ENCODE data around the gene ACSF2. TPM values are rescaled to one million over a fixed set of nuclear protein-coding genes. Genes with fewer than 3 reads are reported as not detected.

The ACSF2 gene
- total and polyA plus RNA-seq, 8 donors, result 16.1 to 172 (median 67.9) TPM

GRCh38 chr17:50487213-50488096 lies 61.4 kb downstream of the ACSF2 start:
- no peak overlapping the region for H3K4me3 ChIP-seq
- peak in 1 of 2 donors; percentile 45 for DNase-seq
- intact Hi-C loops (cut with DNase I; ENCODE audit: low total_unique reads), result loop anchor here (10.0 kb wide), 1 partner anchor 47 kb away; the partner anchor contains the start of gene EPN3
- no peak overlapping the region for H3K27ac ChIP-seq
- peaks cover 0 to 12% (median 9%) of the 10 kb centered on the region in 4 donors for H3K4me1 ChIP-seq
- H3K36me3 ChIP-seq, result peaks cover 25 to 56% (median 45%) of the 10 kb centered on the region in 4 donors
- WGBS, 5 donors, result 70 to 76% (median 74%) methylated on average over 17 of the region's 17 CpGs
- TF ChIP-seq EP300 (IDR thresholded peaks at IDR 0.05) (no peak), CTCF (IDR thresholded peaks at IDR 0.05) (no peak), POLR2AphosphoS5 (IDR thresholded peaks at IDR 0.05) (no peak), POLR2A (IDR thresholded peaks at IDR 0.05) (no peak)
- no peaks in the 10 kb centered on the region for H3K9me3 ChIP-seq
- no peaks in the 10 kb centered on the region for H3K27me3 ChIP-seq

- no peak for TF ChIP-seq CTCF (IDR thresholded peaks at IDR 0.05)
- TF ChIP-seq EP300 (IDR thresholded peaks at IDR 0.05), result no peak
- no peak for TF ChIP-seq POLR2AphosphoS5 (IDR thresholded peaks at IDR 0.05)
- Histone ChIP-seq H3K27me3 (no peaks in the 10 kb centered on the region), H3K27ac (no peak overlapping the region), H3K9me3 (no peaks in the 10 kb centered on the region), H3K4me1 (no peaks in the 10 kb centered on the region), H3K4me3 (no peak overlapping the region), H3K36me3 (peaks cover 17 to 48% (median 36%) of the 10 kb centered on the region in 4 donors)
- intact Hi-C loops (cut with DNase I; ENCODE audit: low total_unique reads), result loop anchor here (10.0 kb wide), 1 partner anchor 46 kb away; the partner anchor contains the start of gene EPN3
- no peak for DNase-seq
- 91 to 100% (median 93%) methylated on average over 2 of the region's 2 CpGs for WGBS, 5 donors
Observed at GRCh38 chr17:50488880-50489279, 62.9 kb downstream of the ACSF2 start.

GRCh38 chr17:50491505-50491904 lies 65.5 kb downstream of the ACSF2 start:
- WGBS, 5 donors, result 57 to 67% (median 67%) methylated on average over 1 of the region's 1 CpG
- Histone ChIP-seq H3K27ac (no peak overlapping the region), H3K36me3 (peaks cover 0 to 22% (median 11%) of the 10 kb centered on the region in 4 donors), H3K27me3 (no peaks in the 10 kb centered on the region), H3K4me1 (no peaks in the 10 kb centered on the region), H3K4me3 (no peak overlapping the region), H3K9me3 (no peaks in the 10 kb centered on the region)
- TF ChIP-seq CTCF (IDR thresholded peaks at IDR 0.05) (no peak), EP300 (IDR thresholded peaks at IDR 0.05) (no peak), POLR2AphosphoS5 (IDR thresholded peaks at IDR 0.05) (no peak), POLR2A (IDR thresholded peaks at IDR 0.05) (no peak)
- intact Hi-C loops (cut with DNase I; ENCODE audit: low total_unique reads), result no loop called here
- DNase-seq, result no peak

GRCh38 chr17:50492214-50492613 lies 66.2 kb downstream of the ACSF2 start:
- Histone ChIP-seq H3K9me3 (no peaks in the 10 kb centered on the region), H3K27me3 (no peaks in the 10 kb centered on the region), H3K4me1 (no peaks in the 10 kb centered on the region), H3K36me3 (peaks cover 0 to 16% (median 6%) of the 10 kb centered on the region in 4 donors), H3K27ac (no peak overlapping the region), H3K4me3 (no peak overlapping the region)
- TF ChIP-seq POLR2AphosphoS5 (IDR thresholded peaks at IDR 0.05) (no peak), CTCF (IDR thresholded peaks at IDR 0.05) (no peak), POLR2A (IDR thresholded peaks at IDR 0.05) (no peak), EP300 (IDR thresholded peaks at IDR 0.05) (no peak)
- DNase-seq, result no peak
- intact Hi-C loops (cut with DNase I; ENCODE audit: low total_unique reads), result no loop called here
- 79 to 85% (median 81%) methylated on average over 6 to 8 of the region's 8 CpGs for WGBS, 5 donors
